SKM-1 (cell line): Measurements from ENCODE around the gene TRA2B.

Experiments
- DNase-seq: peaks from one replicate; lab custom pipeline; 2025; ENCODE audit not compliant: unreplicated experiment; lab: John Stamatoyannopoulos, UW

The TRA2B gene

DNA sequence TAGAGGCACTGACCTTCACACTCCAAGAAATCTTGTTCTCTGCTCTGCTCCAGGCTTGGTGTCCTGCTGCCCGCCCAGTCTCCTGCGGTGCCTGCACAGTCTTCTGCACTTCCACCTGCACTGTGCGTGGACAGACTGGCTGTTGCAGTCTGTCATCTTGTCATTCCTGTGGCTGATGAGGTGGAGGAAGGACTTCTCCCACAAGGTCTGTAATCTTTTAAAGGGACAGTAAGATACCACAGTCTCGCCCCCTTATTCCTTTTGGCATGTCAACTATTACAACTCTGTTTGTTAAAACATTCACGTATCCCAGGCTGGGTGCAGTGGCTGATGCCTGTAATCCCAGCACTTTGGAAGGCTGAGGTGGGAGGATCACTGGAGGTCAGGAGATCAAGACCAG, 58.9 kb downstream of the TRA2B start:
- no peak for DNase-seq

DNA sequence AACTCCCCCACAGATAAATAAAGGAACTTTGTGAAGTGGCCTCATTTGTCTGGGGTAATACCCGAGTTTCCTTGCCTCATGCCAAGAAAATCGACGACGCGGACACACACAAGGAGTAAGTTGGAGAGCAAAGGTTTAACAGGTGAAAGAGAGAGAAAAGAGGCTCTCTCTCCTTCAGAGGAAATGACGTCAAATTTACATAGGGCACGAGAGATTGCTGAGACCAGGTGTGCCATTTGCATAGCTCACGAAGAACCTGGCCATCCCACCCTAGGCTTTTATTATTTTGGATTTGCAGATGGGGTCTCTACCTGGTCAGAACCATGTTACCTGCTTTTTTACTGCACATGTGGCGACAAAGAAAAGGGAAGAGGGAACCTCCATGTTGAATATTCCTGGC, 63.7 kb downstream of the TRA2B start:
- no peak for DNase-seq

DNA sequence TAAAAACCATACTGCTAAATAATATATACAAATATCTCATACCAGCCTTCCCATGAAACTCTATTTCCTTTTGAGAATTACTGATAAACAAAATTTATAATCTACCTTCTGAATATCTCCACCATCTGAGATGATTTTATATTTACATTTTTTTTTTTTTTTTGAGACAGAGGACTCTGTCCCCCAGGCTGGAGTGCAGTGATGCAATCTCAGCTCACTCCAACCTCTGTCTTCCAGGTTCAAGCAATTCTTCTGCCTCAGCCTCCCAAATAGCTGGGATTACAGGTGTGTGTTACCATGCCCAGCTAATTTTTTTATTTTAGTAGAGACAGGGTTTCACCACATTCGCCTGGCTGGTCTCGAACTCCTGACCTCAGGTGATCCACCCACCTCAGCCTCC, 70.2 kb downstream of the TRA2B start:
- no peak for DNase-seq

DNA sequence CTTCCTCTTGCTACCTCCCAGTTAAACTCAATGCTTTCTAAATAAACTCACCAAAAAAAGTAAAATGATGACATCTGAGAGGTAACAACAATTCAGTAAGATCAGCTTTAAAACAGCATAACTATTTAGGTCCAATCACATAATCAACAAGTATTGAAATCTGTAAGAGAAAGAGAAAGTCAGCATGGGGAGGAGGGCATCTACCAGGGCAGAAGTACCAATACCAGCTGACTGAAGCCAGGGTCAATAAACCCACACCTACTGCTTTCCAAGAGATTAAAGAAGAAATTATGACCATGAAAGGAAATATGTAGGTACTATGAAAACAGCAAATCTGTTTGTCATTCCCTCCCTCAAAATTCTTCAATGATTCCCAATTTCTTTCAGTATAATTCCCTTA, 70.8 kb downstream of the TRA2B start:
- no peak for DNase-seq

DNA sequence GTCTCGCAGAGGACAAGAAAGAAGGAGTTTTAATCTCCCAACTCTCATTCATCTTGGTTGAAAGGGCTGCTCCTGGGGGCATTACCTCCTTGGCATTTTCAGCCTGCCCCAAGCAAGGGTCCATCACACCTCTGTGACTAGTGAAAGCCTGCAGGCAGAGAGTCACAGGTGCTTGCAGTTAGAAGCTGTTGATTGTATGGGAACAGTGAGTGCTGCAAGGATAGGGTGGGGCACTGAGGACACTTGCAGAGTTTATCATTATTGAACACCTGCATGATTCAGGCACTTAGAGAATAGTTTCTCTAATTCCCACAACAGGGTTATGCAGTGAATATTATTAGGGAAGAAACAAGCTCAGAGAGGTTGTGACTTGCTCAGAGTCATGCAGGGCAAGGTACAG, 71.3 kb downstream of the TRA2B start:
- no peak for DNase-seq
